G401.6 (cell line): ENCODE measurements around the gene CEP112.
A peak's percentile ranks its signal among the peaks of the same experiment; 100 is the strongest.
"Not testable (repeated sequence)": the region's sequence is repeated elsewhere in the genome, so short reads cannot be mapped to it uniquely, and the experiment has no call there.

Experiments used
- FAIRE-seq: peaks from 2 replicates; lab custom pipeline; 2012; peaks lifted over from hg19 to GRCh38; lab: Jason Lieb, UNC

CEP112 gene

DNA sequence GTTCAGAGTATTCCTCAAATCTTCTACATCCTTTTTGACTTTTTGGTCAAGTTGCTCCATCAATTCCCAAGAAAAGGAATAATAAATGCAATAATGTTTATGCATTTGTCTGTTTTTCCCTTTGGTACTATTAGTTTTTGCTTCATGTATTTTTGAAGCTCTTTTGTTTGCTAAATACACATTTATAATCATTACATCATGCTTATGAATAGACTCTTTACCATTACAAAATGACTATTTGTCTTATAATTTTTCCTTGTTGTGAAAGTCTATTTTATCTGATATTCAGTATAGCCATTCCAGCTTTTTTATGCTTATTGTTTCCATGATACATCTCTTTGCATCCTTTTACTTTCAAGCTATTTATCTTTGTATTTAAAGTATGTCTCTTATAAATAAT, 41.2 kb downstream of the CEP112 start:
- no peak for FAIRE-seq

DNA sequence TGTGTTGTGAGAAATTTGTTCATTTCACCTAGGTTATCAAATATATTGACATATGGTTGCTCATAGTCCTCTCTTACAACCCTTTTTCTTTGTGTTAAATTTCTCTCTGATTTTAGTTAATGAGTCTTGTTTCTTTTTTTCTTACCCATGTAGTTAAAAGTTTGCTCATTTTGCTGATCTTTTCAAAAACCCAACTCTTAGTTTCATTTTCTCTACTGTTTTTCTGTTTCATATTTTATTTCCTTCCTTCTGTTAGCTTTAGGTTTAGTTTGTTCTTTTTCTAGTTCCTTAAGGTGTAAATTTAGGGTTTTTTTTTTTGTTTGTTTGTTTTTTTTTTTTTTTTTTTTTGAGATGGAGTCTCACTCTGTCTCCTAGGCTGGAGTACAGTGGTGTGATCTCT, 42.4 kb downstream of the CEP112 start:
- peak; percentile 3 for FAIRE-seq

DNA sequence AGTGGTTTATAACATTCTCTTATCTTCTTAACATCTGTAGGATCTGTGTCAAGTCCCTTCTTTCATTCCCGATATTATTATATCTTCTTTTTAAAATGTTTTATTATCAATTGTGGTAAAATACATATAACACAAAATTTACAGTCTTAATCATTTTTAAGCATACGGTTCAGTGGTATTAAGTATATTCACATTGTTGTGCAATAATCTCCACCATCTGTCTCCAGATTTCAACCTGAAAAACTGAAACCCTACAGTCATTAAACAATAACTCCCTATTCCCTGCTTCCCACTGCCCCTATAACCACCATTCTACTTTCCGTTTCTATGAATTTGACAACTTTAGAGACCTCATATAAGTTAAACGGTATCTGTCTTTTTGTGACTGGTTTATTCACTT, 45.5 kb downstream of the CEP112 start:
- FAIRE-seq = no peak

DNA sequence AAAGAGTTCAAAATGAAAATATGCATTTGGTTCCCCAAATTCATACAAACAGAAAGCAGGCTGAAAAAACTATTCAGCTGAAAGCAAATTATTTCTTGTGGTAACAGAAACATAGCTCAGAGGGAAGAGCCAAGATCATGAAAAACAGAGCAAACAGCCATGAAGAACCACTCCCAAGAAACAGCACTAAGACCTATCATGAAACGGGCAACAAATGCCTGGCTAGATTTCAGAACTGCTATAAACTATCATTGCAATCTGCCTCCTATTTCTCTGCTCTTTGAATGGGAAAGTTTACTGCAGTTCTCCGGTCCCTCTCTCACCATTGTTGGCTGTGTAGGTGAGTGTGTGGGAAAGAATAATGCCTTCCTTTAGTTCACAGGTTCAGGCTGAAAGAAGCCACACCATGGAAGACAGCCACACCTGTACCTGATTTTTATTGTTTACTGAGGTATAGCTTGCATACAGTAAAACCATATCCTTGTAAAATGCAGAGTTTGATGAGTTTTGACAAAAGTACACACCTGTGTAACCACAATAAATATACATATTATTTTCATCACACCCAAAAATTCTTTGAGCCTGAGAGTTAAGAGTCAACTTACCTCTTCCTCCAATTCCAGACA, 48.2 kb downstream of the CEP112 start:
- no peak for FAIRE-seq

DNA sequence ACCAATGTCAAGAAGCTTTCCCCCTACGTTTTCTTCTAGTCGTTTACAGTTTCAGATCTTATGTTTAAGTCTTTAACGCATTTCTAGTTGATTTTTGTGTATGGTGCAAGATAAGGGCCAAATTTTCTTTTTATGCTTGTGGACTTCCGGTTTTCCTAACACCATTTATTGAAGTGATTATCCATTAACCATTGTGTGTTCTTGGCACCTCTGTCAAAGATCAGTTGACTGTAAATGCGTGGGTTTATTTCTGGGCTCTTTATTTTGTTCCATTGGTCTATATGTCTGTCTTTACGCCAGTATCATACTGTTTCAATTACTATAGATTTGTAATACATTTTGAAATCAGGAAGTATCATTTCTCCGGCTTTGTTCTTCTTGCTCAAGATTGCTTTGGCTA, 49.5 kb downstream of the CEP112 start:
- FAIRE-seq = no peak

DNA sequence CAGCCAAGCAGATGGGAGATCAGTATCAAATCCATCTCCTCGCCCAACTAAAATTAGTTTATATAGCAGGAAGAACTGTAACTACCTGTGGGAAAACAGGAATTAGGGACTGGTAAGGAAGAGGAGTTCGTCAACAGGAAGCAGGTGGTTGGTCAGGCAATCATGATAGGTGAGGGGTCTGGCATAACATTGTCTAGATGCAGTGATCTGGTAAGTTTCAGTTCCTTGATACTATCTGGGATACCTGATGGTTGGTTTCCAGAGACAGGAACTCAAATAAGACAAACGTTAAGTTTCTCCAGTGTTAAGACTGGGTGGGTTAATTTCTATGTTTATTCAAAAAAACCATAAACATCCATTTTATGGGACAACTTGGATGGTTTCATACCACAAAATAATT, 53.8 kb downstream of the CEP112 start:
- FAIRE-seq = no peak

DNA sequence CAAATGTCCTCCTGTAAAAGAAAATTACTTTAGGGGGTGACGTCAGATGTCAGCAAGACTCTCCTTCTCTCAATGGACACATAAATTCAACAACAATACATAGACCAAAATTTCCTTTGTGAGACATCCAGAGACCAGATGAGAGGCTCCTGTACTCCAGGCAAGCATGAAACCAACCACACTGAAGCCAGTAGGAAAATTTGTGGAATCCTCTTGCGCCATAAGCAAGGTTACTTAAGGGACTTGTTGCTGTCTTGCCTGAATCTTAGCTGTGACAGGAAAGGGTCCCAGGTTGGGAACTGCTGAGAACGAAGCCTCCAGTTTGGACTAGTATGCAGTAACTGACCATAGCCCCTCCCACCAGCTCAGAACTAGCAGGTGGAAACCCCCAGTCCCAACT, 56.0 kb downstream of the CEP112 start:
- FAIRE-seq = no peak

DNA sequence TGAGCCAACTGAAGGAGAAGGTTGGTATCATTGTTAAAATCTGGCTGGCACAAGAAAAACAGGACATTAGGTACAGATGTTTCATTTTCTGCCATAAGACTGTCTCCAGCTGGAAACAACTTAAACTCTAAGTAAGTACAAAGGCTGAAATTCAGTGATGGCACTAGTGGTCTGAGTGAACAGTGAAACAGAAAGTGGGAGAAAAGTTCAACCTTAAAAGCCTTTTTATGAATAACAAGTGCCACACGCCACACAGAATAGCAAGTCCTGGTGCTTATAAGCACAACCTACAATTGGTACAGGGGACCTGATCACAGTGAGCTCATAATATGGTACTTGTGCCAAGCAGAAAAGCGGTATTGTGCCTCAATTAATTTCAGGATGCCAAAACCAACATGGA, 56.7 kb downstream of the CEP112 start:
- FAIRE-seq = no peak

DNA sequence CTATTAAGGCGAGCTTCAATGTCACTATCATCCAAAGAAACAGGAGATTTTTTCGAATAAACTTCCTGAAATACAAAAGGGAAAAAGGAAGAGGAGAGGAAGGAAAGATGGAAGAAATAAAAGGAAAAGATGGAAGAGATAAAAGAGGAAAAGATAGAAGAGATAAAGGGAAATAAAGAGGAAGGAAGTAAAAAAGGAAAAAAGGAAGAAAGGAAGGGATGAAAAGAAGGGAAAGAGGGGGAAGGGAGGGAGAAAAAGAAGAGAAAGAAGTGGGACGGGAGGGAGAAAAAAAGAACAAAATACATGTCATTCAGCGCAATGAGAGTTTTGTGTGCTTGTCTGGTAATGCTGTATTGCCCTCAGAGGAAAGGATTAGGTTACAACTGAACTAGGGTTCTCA, 62.2 kb downstream of the CEP112 start:
- FAIRE-seq = no peak

DNA sequence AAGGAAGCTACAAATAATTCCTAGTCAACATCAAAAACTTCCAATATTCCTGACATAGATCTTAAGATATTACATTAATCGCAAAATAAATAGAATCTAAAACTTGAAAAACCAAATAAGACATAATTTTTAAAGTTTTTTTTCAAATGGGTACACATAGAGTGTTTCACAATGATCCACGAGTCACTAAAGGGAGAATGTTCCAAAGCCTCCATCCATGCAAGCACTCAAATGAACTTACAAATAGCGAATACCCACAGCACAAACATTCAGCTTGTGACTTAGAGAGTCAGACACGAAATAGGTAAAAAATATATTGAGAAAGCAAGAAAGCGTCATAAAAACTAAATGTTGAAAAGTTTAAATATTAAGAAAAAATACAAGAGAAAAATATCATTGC, 65.7 kb downstream of the CEP112 start:
- FAIRE-seq = peak; percentile 48

DNA sequence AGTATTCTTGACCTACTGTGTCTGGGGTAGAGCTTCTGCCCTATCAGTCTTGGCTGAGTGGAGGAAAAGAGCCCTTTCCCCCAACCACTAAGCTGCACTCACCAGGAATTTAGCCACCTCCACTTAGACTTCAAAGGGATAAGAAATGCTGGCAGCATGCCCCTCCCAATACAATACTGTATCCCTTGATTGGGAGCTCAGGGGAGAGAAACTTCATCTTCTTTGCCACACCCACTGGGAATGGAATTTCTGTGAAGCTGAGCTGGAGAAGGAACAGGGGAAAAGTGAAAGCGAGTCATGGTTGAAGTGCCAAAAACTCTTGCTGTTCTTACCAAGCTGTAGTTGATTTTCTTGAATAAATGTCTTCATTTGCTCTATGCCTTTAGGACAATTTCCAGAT, 68.8 kb downstream of the CEP112 start:
- FAIRE-seq = no peak

DNA sequence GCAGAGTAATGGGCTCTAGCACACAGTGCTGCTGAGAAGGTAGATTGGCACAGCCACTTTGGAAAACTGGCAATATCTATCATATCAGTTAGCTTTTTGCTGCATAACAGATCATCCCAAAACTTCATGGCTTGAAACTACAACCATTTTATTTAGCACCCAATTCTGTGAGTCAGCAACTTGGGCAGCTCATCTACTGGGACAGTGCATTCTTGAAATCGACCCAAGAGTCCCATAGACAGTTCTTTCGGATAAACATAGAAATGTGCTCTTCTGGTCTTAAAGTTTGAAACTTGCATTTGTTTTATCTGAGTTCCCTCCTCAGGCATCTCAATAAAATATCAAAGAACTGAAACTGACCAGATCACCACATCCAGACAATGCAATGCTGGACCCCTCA, 76.7 kb downstream of the CEP112 start:
- no peak for FAIRE-seq

DNA sequence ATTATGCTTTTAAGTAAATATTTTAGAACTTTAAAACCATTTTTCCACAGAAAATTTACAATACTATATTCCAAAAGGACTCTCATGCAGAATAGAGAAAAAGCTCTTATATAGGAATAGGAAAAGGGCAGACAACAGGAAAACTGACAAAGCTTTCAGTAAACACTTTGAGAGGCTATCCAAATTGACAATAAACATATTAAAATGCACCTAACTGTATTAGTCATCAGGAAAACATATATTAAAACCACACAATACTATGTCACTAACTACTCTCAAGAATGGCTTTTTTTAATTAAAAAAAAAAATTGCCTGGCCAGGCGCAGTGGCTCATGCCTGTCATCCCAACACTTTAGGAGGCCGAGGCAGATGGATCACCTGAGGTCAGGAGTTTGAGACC, 77.3 kb downstream of the CEP112 start:
- no peak for FAIRE-seq

DNA sequence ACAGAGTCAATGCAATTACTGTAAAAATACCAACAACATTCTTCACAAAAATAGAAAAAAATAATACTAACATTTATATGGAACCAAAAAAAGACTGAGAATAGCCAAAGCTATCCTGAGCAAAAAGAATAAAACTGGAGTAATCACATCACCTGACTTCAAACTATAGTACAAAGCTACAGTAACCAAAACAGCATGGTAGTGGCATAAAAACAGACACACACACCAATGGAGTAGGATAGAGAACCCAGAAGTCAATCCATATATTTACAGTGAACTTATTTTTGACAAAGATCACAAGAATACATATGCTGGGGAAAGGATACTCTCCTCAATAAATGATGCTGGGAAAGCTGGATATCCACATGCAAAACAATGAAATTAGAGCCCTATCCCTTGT, 84.2 kb downstream of the CEP112 start:
- FAIRE-seq = no peak

DNA sequence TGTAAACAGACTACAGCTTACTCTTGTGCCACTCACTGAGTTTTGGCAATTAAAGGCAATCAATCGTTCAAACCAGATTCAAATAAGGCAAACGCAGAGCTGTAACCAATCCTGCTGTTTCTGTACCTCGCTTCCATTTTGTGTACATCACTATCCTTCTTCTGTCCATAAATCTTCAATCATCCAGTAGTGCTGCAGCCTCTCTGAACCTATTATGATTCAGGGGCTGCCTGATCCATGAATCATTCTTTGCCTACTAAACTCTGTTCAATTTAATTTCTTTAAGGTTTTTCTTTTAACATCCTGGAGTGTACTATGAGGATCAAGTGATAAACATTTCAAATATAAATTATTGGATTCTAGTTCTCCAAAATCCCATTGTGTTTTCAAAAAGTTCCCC, 93.9 kb downstream of the CEP112 start:
- no peak for FAIRE-seq

DNA sequence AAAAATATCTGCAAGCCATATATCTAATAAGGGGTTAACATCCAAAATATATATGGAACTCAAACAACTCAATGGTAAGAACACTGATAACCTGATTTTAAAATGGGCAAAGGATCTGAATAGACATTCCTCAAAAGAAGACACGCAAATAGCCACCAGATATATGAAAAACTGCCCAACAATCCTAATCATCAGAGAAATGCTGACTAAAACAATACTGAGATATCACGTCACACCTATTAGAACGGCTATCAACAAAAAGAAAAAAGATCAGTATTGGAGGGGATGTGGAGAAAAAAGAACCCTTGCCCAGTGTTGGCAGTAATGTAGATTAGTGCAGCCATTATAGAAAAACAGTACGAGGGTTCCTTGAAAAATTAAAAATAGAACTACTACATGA, 97.2 kb downstream of the CEP112 start:
- no peak for FAIRE-seq

DNA sequence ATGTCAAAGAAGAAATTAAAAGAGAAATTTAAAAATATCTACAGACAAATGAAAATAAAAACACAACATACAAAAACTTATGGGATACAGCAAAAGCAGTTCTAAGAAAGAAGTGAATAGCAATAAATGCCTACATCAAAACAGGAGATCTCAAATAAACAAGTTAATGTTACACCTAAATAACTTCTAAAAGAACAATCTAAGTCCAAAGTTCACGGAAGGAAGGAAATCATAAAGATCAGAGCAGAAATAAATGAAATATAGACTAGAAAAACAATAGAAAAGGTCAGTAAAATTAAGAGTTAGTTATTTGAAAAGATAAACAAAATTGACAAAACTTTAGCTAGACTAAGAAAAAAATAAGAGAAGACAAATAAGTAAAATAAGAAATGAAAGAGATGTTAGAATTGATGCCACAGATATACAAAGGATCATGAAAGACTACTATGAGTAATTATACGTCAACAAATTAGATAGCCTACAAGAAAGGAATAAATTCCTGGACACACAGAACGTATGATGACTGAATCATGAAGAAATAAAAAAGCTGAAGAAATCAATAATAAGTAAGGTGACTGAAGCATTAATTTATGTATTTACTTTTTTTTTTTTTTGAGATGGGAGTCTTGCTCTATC, 100.4 kb downstream of the CEP112 start:
- peak; percentile 81 for FAIRE-seq

DNA sequence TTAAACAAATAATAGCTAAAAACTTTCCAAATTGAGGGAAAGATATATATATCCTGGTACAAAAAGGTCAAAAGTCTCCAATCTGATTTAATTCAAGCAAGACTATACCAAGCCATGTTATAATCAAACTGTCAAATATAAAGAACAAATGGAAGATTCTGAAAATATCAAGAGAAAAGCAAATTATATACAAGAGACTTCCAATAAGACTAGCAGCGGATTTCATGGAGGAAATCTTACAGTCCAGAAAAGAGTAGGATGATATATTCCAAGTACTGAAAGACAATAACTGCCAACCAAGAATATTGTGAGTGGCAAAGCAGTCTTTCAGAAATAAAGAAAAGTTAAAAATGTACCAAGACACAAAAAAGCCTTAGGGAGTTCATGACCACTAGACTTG, 102.2 kb downstream of the CEP112 start:
- FAIRE-seq = no peak

DNA sequence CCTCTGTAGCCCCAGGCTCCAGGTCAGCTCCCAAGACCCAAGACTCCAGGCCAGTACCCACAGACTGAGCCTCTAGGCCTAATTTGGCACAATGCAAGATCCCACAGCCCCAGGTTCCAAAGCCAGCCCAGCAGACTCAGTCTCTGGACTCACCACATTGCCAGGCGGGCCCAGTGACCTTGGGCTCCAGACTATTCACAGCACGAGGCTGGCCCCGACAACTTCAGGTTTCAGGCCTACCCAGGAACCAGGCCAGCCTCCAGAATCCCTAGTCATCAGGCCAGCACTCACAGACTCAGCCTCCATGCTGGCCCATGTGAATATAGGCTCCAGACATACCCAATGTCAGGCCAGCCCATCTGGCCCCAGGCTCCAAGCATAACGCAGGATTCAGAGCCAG, 103.8 kb downstream of the CEP112 start:
- no peak for FAIRE-seq

DNA sequence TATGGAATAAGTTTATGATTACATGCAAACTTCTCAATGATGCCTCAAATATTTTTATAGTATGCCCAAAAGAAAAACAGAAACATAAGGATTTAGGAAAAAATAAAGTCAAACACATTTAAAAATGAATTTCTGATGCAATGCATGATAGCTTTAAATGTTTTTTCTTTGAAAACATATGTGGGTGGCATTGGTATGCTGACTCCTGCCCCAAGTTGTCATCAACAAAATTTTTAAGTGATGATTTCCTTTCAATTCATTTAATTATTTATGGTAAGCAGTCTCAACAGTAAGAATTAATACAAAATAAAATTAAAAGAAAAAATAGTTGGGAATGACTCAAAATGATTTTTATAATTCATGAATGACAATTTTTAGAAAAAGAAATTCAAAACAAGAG, 104.9 kb downstream of the CEP112 start:
- FAIRE-seq = no peak

DNA sequence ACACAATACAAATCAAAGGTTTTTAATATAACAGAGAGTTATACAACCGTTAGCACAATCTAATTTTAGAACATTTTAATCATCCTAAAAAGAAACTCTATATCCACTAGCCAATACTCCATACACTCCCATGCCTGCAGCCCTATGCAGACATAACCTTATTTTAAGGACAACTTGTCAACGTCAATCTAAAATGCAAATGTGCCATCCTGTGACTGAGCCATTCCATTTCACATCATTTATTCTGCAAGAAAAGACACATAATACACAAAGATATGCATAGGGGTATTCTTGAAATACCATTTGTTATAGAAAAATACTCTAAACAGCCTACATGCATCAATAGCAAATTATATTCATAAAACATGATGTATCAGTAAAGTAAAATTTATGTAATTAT, 106.7 kb downstream of the CEP112 start:
- FAIRE-seq = no peak

DNA sequence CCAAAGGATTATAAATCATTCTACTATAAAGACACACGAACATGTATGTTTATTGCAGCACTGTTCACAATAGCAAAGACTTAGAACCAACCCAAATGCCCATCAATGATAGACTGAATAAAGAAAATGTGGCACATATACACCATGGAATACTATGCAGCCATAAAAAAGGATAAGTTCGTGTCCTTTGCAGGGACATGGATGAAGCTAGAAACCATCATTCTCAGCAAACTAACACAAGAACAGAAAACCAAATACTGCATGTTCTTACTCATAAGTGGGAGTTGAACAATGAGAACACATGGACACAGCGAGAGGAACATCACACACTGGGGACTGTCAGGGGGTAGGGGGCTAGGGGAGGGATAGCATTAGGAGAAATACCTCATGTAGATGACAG, 111.3 kb downstream of the CEP112 start:
- not testable (repeated sequence) for FAIRE-seq

DNA sequence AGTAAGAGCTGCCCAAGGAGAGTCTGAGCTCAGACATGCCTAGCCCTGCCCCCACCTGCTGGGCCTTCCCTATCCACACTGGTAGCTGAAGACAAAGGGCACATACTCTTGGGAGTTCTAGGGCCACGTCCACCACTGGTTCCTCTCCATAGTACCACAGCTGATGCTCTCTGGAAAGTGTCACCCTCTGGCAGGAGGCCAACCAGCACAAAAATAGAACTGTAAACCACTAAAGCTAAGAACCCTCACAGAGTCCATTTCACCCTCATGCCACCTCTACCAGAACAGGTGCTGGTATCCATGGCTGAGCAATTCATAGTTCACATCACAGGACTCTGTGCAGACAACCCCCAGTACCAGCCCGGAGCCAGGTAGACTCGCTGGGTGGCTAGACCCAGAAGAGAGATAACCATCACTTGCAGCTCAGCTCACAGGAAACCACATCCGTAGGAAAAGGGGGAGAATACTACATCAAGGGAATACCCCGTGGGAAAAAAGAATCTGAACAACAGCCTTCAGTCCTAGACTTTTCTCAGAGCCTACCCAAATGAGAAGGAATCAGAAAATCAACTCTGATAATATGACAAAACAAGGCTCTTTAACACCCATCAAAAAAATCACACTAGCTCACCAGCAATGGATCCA, 115.3 kb downstream of the CEP112 start:
- no peak for FAIRE-seq

DNA sequence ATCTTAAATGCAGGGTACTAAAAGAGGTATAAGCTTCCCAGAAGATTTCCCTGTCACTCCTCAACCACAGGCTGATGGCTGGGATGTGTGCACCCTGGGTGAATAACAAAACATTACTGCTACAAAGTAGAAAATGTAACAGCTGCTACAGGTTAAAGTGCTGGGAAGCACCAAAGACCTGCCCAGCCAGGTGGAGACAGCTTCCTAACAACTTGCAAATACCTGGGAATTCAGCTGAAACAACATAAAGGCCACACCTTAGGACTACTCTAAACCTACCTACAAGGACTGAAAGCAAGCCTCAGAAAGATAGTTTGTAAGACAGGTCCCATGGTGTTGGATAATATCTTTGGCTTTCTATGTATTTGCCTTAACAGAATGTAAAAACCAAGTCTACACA, 118.5 kb downstream of the CEP112 start:
- FAIRE-seq = no peak
